HepG2 (cell line): ENCODE data around the gene TSPAN9. TPM values are rescaled to one million over a fixed set of nuclear protein-coding genes. Genes with fewer than 3 reads are reported as not detected.

Experiments
- ATAC-seq: fragments of 200-7000 bp; cut with Tn5 transposase; 3 replicates; pipeline ENCODE4 v1.9.1; 2020; ENCODE audit warnings: mild to moderate bottlenecking, moderate library complexity
- BruUV-seq: library from RNA; stranded (reverse); fragments of 400-500 nt; replicated peaks from 2 replicates; lab custom pipeline; 2021; lab: Mats Ljungman, UMichigan
- CTCF ChIA-PET: fragments of 300-600 bp; formaldehyde crosslinking; extraction: SDS; loops from one replicate; lab custom pipeline; 2021; ENCODE audit warnings: low total read pairs, inconsistent platforms, low intra/inter-chr PET ratio; lab: Yijun Ruan, JAX
- POLR2A ChIA-PET: fragments of 350-600 bp; sonication (Branson Sonifier 250); formaldehyde crosslinking; loops from one replicate; lab custom pipeline; 2020; ENCODE audit warnings: antibody characterized with exemption, inconsistent platforms; lab: Yijun Ruan, JAX
- DNase-seq: peaks from one replicate; pipeline ENCODE4 v3.0.0-alpha.2; 2015; ENCODE audit warnings: low spot score
- FAIRE-seq: peaks from 3 replicates; lab custom pipeline; 2011; peaks lifted over from hg19 to GRCh38; lab: Jason Lieb, UNC
- H2AFZ ChIP-seq: one replicate; pipeline ENCODE4 v1.6.1; 2011; ENCODE audit warnings: low read length, inconsistent platforms
- H3K27ac ChIP-seq: fragments of 300-600 bp; 3 replicates; pipeline ENCODE4 v1.8.0; 2011; ENCODE audit warnings: mixed run types, mild to moderate bottlenecking, mixed read lengths, low read length, inconsistent platforms; ENCODE audit not compliant: insufficient read depth; ENCODE audit errors: extremely low read length
- H3K27me3 ChIP-seq, 2 experiments: fragments of 200-600 bp in 1 of 2; 2 replicates in 1 of 2; 3 replicates in 1 of 2; pipeline versions ENCODE4 v1.6.0 to v1.8.0; 2011; ENCODE audit warnings: low read length in 2 of 2, mild to moderate bottlenecking in 2 of 2, moderate library complexity in 2 of 2, inconsistent platforms in 1 of 2; ENCODE audit not compliant: insufficient read depth in 2 of 2, control insufficient read depth in 1 of 2
- H3K36me3 ChIP-seq, 2 experiments: fragments of 200-600 bp in 1 of 2; replicated peaks in 1 of 2; 2 replicates in 1 of 2; 3 replicates in 1 of 2; pipeline versions ENCODE4 v1.5.1 to v1.8.0; 2011; ENCODE audit warnings: low read length in 2 of 2, inconsistent platforms in 1 of 2; ENCODE audit not compliant: insufficient read depth in 2 of 2, control insufficient read depth in 1 of 2
- H3K4me1 ChIP-seq: 2 replicates; pipeline ENCODE4 v1.5.1; 2012; ENCODE audit warnings: low read length, inconsistent platforms; ENCODE audit not compliant: insufficient read depth
- H3K4me2 ChIP-seq: 2 replicates; pipeline ENCODE4 v1.6.0; 2011; ENCODE audit warnings: low read depth, low read length, inconsistent platforms
- H3K4me3 ChIP-seq, 3 experiments: fragments of 200-600 bp in 1 of 3; sonication (generic), shearing (Covaris generic) in 1 of 3; replicated peaks in 1 of 3; 2 replicates each; pipeline ENCODE4 v1.5.1; 2011 to 2016; ENCODE audit warnings: low read length in 3 of 3, inconsistent platforms in 2 of 3, low read depth in 2 of 3, mild to moderate bottlenecking in 2 of 3, control low read depth in 1 of 3, mixed read lengths in 1 of 3; ENCODE audit not compliant: insufficient read depth in 1 of 3
- H3K79me2 ChIP-seq: one replicate; pipeline ENCODE4 v1.6.1; 2011; ENCODE audit warnings: low read length, inconsistent platforms; ENCODE audit not compliant: insufficient read depth
- H3K9ac ChIP-seq: 2 replicates; pipeline ENCODE4 v1.6.0; 2011; ENCODE audit warnings: mild to moderate bottlenecking, low read depth, low read length, inconsistent platforms; ENCODE audit not compliant: insufficient read depth
- H3K9me3 ChIP-seq: 2 replicates; pipeline ENCODE4 v1.5.1; 2012; ENCODE audit warnings: mild to moderate bottlenecking, low read length
- H4K20me1 ChIP-seq: 2 replicates; pipeline ENCODE4 v1.6.0; 2011; ENCODE audit warnings: inconsistent platforms, mild to moderate bottlenecking, low read length, moderate library complexity; ENCODE audit not compliant: insufficient read depth
- ETV6 ChIP-seq: sonication (generic); formaldehyde crosslinking; conservative IDR thresholded peaks from 2 replicates; pipeline ENCODE4 v1.4.0; 2020; ENCODE audit warnings: missing genetic modification reagents
- RFX5 ChIP-seq: IDR thresholded peaks from 2 replicates; pipeline ENCODE4 v1.6.1; 2011; ENCODE audit warnings: low read depth, low read length, improper control_type of control experiment
- STAT5B ChIP-seq: sonication (generic); formaldehyde crosslinking; IDR thresholded peaks from 2 replicates; pipeline ENCODE4 v1.4.0; 2020; ENCODE audit warnings: missing genetic modification reagents
- ZBTB7B ChIP-seq: sonication (generic); formaldehyde crosslinking; IDR thresholded peaks from 2 replicates; pipeline ENCODE4 v1.4.0; 2020; ENCODE audit warnings: missing genetic modification reagents
- ZNF543 ChIP-seq: sonication (generic); formaldehyde crosslinking; IDR thresholded peaks from 2 replicates; pipeline ENCODE4 v1.4.0; 2020; ENCODE audit warnings: mild to moderate bottlenecking, missing genetic modification reagents
- WGBS: methylation state at CpG from one replicate; pipeline ENCODE4 v1.1.6; 2017; ENCODE audit warnings: low lambda C conversion rate; 5-methylcytosine and 5-hydroxymethylcytosine counted together
- in situ Hi-C: cut with HindIII; loops from 2 replicates; pipeline ENCODE4 v1.10.0; 2017; ENCODE audit warnings: low pct_unique_long_range_greater_than_20kb; ENCODE audit not compliant: extremely low pct_ligation_motif_present
- intact Hi-C: fragments of 100-400 bp; cut with micrococcal nuclease; formaldehyde crosslinking; loops from one replicate; pipeline ENCODE4 v1.10.0; 2022; ENCODE audit not compliant: unreplicated experiment
- polyA plus RNA-seq, 8 experiments: library from polyadenylated mRNA; depleted of rRNA in 3 of 8; stranded (reverse) in 7 of 8; unstranded in 1 of 8; fragments of >200 nt; fragmentation: Illumina TruSeq in 4 of 8; extraction: Trizol in 4 of 8; gene quantifications; 2 replicates each; pipeline versions ENCODE4 v1.2.1 to v1.2.3, GENCODE V29; 2011 to 2016; ENCODE audit warnings: low read depth in 4 of 8, missing spikeins in 1 of 8, mixed read lengths in 1 of 8; ENCODE audit not compliant: insufficient read depth in 1 of 8
- total RNA-seq, 5 experiments: library from RNA; depleted of rRNA; stranded (reverse); fragments of >200 nt; fragmentation: Illumina TruSeq; extraction: Trizol; gene quantifications; 2 replicates each; pipeline ENCODE4 v1.2.3, GENCODE V29; 2016; ENCODE audit warnings: low read depth in 1 of 5

Gene TSPAN9
- total and polyA plus RNA-seq, 2 of the 13 experiments (the other 11 are each of a cell fraction or from before 2014, with no cell fraction given): 18.1 to 42.3 TPM

GRCh38 chr12:3285570-3285969 lies 208.4 kb downstream of the TSPAN9 start:
- Histone ChIP-seq H3K4me3 (no peak overlapping the region), H4K20me1 (no peaks in the 10 kb centered on the region), H3K4me2 (no peak overlapping the region), H3K9me3 (no peaks in the 10 kb centered on the region), H3K9ac (no peak overlapping the region), H3K27me3 (no peaks in the 10 kb centered on the region), H3K79me2 (no peaks in the 10 kb centered on the region), H3K27ac (no peak overlapping the region), H2AFZ (no peak overlapping the region), H3K4me1 (no peaks in the 10 kb centered on the region), H3K36me3 (peaks cover 5 to 15% of the 10 kb centered on the region in 2 experiments; a peak in 3 of 5 replicates)
- ChIA-PET POLR2A (no interaction called here), CTCF (no interaction called here)
- in situ Hi-C loops (no loop called here), intact Hi-C loops (no loop called here)
- no peak for TF ChIP-seq STAT5B (CRISPR knock-in tag)
- TF ChIP-seq RFX5: no peak
- TF ChIP-seq ZNF543: no peak
- ATAC-seq (no peak), DNase-seq (no peak), FAIRE-seq (no peak)
- 86% methylated on average over 7 of the region's 7 CpGs for WGBS
- BruUV-seq: no TSS peak

GRCh38 chr12:3288690-3289089 lies 211.5 kb downstream of the TSPAN9 start:
- in situ Hi-C loops: no loop called here
- POLR2A ChIA-PET: no interaction called here
- DNase-seq (no peak), ATAC-seq (no peak), FAIRE-seq (no peak)
- H3K9me3 ChIP-seq: no peaks in the 10 kb centered on the region
- CTCF ChIA-PET: no interaction called here
- no peak overlapping the region for H3K4me2 ChIP-seq
- no peaks in the 10 kb centered on the region; a peak in 1 of 5 replicates for H3K27me3 ChIP-seq
- H3K27ac ChIP-seq: no peak overlapping the region
- BruUV-seq: no TSS peak
- H3K4me3 ChIP-seq: no peak overlapping the region
- peaks cover 0 to 3% of the 10 kb centered on the region in 2 experiments; a peak in 1 of 5 replicates for H3K36me3 ChIP-seq
- H4K20me1 ChIP-seq: no peaks in the 10 kb centered on the region
- TF ChIP-seq ZBTB7B (CRISPR knock-in tag) (no peak), ETV6 (CRISPR knock-in tag) (no peak)
- no peak overlapping the region for H2AFZ ChIP-seq
- H3K4me1 ChIP-seq: no peaks in the 10 kb centered on the region
- 72% methylated on average over 8 of the region's 8 CpGs for WGBS
- H3K79me2 ChIP-seq: no peaks in the 10 kb centered on the region
- intact Hi-C loops: no loop called here
- H3K9ac ChIP-seq: no peak overlapping the region
